ENCODE results near the gene DNAJC27. TPM values are rescaled to one million over a fixed set of nuclear protein-coding genes. Genes with fewer than 3 reads are reported as not detected.

DNAJC27 gene
- total RNA-seq, 1 experiment from 2014 or later = 5.4 TPM

DNA sequence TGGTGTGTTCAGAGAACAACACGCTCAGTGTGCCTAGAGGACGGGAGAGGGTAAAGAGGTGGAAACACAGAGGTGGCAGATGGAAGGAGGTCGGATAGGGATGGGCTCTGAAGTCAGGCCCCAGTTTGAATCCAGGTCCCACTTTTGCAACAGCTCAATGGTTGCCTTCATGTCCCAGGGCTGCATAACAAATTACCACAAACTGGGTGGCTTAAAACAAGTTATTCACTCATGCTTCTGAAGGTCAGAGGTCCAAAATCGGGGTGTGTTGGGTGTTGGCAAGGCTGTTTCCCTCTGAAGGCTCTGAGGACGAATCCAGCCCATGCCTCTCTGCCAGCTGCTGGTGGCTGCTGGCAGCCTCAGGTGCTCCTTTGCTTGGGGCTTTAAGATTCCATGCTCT lies 39.0 kb downstream of the DNAJC27 start:
- TF ChIP-seq, protein P1, sequence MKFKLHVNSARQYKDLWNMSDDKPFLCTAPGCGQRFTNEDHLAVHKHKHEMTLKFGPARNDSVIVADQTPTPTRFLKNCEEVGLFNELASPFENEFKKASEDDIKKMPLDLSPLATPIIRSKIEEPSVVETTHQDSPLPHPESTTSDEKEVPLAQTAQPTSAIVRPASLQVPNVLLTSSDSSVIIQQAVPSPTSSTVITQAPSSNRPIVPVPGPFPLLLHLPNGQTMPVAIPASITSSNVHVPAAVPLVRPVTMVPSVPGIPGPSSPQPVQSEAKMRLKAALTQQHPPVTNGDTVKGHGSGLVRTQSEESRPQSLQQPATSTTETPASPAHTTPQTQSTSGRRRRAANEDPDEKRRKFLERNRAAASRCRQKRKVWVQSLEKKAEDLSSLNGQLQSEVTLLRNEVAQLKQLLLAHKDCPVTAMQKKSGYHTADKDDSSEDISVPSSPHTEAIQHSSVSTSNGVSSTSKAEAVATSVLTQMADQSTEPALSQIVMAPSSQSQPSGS (CRISPR knock-in tag; IDR thresholded peaks at IDR 0.05; ENCODE audit: borderline replicate concordance, low read depth) = no peak
- TF ChIP-seq, protein P2, sequence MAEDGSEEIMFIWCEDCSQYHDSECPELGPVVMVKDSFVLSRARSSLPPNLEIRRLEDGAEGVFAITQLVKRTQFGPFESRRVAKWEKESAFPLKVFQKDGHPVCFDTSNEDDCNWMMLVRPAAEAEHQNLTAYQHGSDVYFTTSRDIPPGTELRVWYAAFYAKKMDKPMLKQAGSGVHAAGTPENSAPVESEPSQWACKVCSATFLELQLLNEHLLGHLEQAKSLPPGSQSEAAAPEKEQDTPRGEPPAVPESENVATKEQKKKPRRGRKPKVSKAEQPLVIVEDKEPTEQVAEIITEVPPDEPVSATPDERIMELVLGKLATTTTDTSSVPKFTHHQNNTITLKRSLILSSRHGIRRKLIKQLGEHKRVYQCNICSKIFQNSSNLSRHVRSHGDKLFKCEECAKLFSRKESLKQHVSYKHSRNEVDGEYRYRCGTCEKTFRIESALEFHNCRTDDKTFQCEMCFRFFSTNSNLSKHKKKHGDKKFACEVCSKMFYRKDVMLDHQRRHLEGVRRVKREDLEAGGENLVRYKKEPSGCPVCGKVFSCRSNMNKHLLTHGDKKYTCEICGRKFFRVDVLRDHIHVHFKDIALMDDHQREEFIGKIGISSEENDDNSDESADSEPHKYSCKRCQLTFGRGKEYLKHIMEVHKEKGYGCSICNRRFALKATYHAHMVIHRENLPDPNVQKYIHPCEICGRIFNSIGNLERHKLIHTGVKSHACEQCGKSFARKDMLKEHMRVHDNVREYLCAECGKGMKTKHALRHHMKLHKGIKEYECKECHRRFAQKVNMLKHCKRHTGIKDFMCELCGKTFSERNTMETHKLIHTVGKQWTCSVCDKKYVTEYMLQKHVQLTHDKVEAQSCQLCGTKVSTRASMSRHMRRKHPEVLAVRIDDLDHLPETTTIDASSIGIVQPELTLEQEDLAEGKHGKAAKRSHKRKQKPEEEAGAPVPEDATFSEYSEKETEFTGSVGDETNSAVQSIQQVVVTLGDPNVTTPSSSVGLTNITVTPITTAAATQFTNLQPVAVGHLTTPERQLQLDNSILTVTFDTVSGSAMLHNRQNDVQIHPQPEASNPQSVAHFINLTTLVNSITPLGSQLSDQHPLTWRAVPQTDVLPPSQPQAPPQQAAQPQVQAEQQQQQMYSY (CRISPR knock-in tag; IDR thresholded peaks at IDR 0.05) = peak; percentile 80

DNA sequence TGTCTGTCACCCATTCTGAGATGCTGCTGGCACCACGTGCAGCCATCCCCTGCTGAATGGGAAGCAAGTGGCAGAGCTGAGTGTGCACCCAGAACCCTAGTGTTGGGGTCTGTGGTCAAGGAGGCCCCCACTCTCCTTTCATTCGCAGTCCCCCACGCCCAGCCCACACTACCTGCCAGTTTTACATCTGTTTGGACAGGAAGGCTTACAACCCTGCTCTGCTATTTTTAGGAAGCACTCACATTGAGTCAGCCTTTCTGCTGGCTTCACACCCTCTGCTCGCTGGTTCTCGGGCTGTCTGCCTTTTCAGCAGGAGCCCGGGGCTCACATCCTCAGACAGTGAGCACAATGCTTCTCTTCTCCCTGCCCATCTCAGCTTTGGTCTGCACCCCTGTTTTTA lies 41.0 kb downstream of the DNAJC27 start:
- ATAC-seq = 0 out of 2 replicates have a peak, but pooled peaks have one; percentile 12
- TF ChIP-seq TP53 (CRISPR knock-in tag; IDR thresholded peaks at IDR 0.05) (no peak), ZNF232 (CRISPR knock-in tag; IDR thresholded peaks at IDR 0.05) (no peak), ZNF138 (CRISPR knock-in tag; conservative IDR thresholded peaks at IDR 0.05) (no peak), TEAD1 (CRISPR knock-in tag; IDR thresholded peaks at IDR 0.05) (no peak), ZNF263 (CRISPR knock-in tag; IDR thresholded peaks at IDR 0.05; ENCODE audit: low read depth) (no peak)
- TF ChIP-seq, protein P3, sequence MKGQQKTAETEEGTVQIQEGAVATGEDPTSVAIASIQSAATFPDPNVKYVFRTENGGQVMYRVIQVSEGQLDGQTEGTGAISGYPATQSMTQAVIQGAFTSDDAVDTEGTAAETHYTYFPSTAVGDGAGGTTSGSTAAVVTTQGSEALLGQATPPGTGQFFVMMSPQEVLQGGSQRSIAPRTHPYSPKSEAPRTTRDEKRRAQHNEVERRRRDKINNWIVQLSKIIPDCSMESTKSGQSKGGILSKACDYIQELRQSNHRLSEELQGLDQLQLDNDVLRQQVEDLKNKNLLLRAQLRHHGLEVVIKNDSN (CRISPR knock-in tag; IDR thresholded peaks at IDR 0.05) = no peak
- TF ChIP-seq, protein P4, sequence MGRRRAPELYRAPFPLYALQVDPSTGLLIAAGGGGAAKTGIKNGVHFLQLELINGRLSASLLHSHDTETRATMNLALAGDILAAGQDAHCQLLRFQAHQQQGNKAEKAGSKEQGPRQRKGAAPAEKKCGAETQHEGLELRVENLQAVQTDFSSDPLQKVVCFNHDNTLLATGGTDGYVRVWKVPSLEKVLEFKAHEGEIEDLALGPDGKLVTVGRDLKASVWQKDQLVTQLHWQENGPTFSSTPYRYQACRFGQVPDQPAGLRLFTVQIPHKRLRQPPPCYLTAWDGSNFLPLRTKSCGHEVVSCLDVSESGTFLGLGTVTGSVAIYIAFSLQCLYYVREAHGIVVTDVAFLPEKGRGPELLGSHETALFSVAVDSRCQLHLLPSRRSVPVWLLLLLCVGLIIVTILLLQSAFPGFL (CRISPR knock-in tag; IDR thresholded peaks at IDR 0.05; ENCODE audit: borderline replicate concordance) = no peak
- TF ChIP-seq, protein P1 (CRISPR knock-in tag; IDR thresholded peaks at IDR 0.05; ENCODE audit: borderline replicate concordance, low read depth) = no peak
- Mint-ChIP-seq H3K27me3 (ENCODE audit: low read depth) (no peaks in the 10 kb centered on the region), H3K4me3 (no peak overlapping the region), H3K27ac (no peak overlapping the region), H3K9me3 (no peaks in the 10 kb centered on the region), H3K36me3 (no peaks in the 10 kb centered on the region), H3K4me1 (peaks cover 13% of the 10 kb centered on the region)
- CTCF ChIA-PET = interaction anchor here (0.6 kb wide), 1 partner anchor 983 kb away, joined by 4 read pairs; no protein-coding TSS in a partner anchor
- POLR2A ChIA-PET = interaction anchor here (1.1 kb wide), 1 partner anchor 14 kb away, joined by 3 read pairs; no protein-coding TSS in a partner anchor
- DNase-seq (ENCODE audit: low spot score) = no peak

More for the DNA sequence above, 39.0 kb downstream of the DNAJC27 start:
- DNase-seq (ENCODE audit: low spot score) (no peak), ATAC-seq (no peak)
- Mint-ChIP-seq H3K36me3 (no peaks in the 10 kb centered on the region), H3K4me3 (no peak overlapping the region), H3K27ac (no peak overlapping the region), H3K27me3 (ENCODE audit: low read depth) (no peaks in the 10 kb centered on the region), H3K4me1 (peaks cover 7% of the 10 kb centered on the region), H3K9me3 (no peaks in the 10 kb centered on the region)
- ChIA-PET CTCF (no interaction called here), POLR2A (interaction anchor here (0.6 kb wide), 1 partner anchor 318 kb away, joined by 5 read pairs; no protein-coding TSS in a partner anchor)

DNA sequence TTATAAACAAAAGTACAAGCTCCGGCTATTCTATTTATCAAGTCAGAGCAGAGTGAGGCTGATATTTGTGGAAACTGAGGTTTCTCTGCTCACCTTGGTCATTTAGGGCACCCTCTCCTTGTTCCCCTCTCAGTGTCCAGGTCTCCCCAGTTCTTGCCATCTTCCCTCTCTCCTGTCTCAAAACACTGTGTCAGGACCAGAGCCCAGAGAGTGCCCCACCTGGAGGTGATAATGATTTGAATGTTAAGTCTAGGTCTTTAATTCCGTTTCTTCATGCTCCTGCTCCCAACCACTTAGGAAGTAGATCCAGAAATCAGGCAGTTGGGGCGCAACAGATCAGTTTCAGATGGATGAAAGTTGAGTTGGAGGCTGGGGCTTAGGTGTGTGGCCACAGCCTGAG lies 42.5 kb downstream of the DNAJC27 start:
- Mint-ChIP-seq H3K36me3 (no peaks in the 10 kb centered on the region), H3K4me3 (no peak overlapping the region), H3K27me3 (ENCODE audit: low read depth) (no peaks in the 10 kb centered on the region), H3K4me1 (peaks cover 13% of the 10 kb centered on the region), H3K9me3 (no peaks in the 10 kb centered on the region), H3K27ac (no peak overlapping the region)
- ChIA-PET POLR2A (no interaction called here), CTCF (no interaction called here)
- DNase-seq (ENCODE audit: low spot score) = no peak
- no peak for ATAC-seq
- no peak for TF ChIP-seq EMX1 (CRISPR knock-in tag; IDR thresholded peaks at IDR 0.05)
- TF ChIP-seq, protein P5, sequence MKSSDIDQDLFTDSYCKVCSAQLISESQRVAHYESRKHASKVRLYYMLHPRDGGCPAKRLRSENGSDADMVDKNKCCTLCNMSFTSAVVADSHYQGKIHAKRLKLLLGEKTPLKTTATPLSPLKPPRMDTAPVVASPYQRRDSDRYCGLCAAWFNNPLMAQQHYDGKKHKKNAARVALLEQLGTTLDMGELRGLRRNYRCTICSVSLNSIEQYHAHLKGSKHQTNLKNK (CRISPR knock-in tag; IDR thresholded peaks at IDR 0.05) = no peak
- no peak for TF ChIP-seq FOXJ3 (CRISPR knock-in tag; IDR thresholded peaks at IDR 0.05; ENCODE audit: borderline replicate concordance)
- TF ChIP-seq MXD4 (CRISPR knock-in tag; IDR thresholded peaks at IDR 0.05; ENCODE audit: borderline replicate concordance) = no peak
- TF ChIP-seq ETV6 (CRISPR knock-in tag; IDR thresholded peaks at IDR 0.05) = no peak
- TF ChIP-seq RELA (CRISPR knock-in tag; IDR thresholded peaks at IDR 0.05; ENCODE audit: borderline replicate concordance) = no peak
- no peak for TF ChIP-seq FOXK1 (CRISPR knock-in tag; IDR thresholded peaks at IDR 0.05)
- TF ChIP-seq, protein P6, sequence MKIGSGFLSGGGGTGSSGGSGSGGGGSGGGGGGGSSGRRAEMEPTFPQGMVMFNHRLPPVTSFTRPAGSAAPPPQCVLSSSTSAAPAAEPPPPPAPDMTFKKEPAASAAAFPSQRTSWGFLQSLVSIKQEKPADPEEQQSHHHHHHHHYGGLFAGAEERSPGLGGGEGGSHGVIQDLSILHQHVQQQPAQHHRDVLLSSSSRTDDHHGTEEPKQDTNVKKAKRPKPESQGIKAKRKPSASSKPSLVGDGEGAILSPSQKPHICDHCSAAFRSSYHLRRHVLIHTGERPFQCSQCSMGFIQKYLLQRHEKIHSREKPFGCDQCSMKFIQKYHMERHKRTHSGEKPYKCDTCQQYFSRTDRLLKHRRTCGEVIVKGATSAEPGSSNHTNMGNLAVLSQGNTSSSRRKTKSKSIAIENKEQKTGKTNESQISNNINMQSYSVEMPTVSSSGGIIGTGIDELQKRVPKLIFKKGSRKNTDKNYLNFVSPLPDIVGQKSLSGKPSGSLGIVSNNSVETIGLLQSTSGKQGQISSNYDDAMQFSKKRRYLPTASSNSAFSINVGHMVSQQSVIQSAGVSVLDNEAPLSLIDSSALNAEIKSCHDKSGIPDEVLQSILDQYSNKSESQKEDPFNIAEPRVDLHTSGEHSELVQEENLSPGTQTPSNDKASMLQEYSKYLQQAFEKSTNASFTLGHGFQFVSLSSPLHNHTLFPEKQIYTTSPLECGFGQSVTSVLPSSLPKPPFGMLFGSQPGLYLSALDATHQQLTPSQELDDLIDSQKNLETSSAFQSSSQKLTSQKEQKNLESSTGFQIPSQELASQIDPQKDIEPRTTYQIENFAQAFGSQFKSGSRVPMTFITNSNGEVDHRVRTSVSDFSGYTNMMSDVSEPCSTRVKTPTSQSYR (CRISPR knock-in tag; IDR thresholded peaks at IDR 0.05) = no peak
- TF ChIP-seq CREM (CRISPR knock-in tag; IDR thresholded peaks at IDR 0.05) = no peak
- TF ChIP-seq TEAD1 (CRISPR knock-in tag; IDR thresholded peaks at IDR 0.05) = no peak
- TF ChIP-seq MYBL2 (CRISPR knock-in tag; IDR thresholded peaks at IDR 0.05) = no peak
- no peak for TF ChIP-seq GRHL2 (CRISPR knock-in tag; IDR thresholded peaks at IDR 0.05; ENCODE audit: insufficient replicate concordance, severe bottlenecking)
- TF ChIP-seq ZNF232 (CRISPR knock-in tag; IDR thresholded peaks at IDR 0.05) = no peak

Measured in WTC11 (cell line).